Gastrocnemius medialis (tissue), 4 donors: ENCODE measurements around the gene PDZRN3.
A peak's percentile ranks its signal among the peaks of the same experiment; 100 is the strongest.

Experiments
- CTCF ChIP-seq, 5 experiments: fragments of 450-650 bp in 3 of 5; fragments of 200-600 bp in 2 of 5; sonication (generic) in 2 of 5; IDR thresholded peaks in 4 of 5; conservative IDR thresholded peaks in 1 of 5; 1 replicate in 4 of 5; 2 replicates in 1 of 5; pipeline ENCODE4 v1.5.1; 2016 to 2019; ENCODE audit warnings: antibody characterized with exemption in 5 of 5, mild to moderate bottlenecking in 3 of 5, moderate library complexity in 3 of 5
- POLR2A ChIP-seq, 2 donors: fragments of 450-650 bp; IDR thresholded peaks; one replicate each; pipeline ENCODE4 v1.6.1; 2017; ENCODE audit warnings: antibody characterized with exemption in 2 of 2, mild to moderate bottlenecking in 2 of 2, moderate library complexity in 2 of 2

- TF ChIP-seq CTCF (IDR thresholded peaks at IDR 0.05 in 4 of 5, conservative IDR thresholded peaks at IDR 0.05 in 1 of 5) (no peak), POLR2A (IDR thresholded peaks at IDR 0.05) (peak in 1 of 2 donors; percentile 44)
Measured at GRCh38 chr3:73616056-73616455, 8.7 kb downstream of the PDZRN3 start.
